ENCODE results near the gene C1QTNF3. TPM values are rescaled to one million over a fixed set of nuclear protein-coding genes. Genes with fewer than 3 reads are reported as not detected.

C1QTNF3 gene
- total and polyA plus RNA-seq, 2 of the 8 experiments (the other 6 are each of a cell fraction or from before 2014, with no cell fraction given) = 1.0 to 1.2 TPM

GRCh38 chr5:33969572-33970452, 73.2 kb downstream of the C1QTNF3 start:
- H3K4ac ChIP-seq (replicated peaks; ENCODE audit: insufficient read length, low read depth, low read length) = no peak overlapping the region
- H3K27me3 ChIP-seq (replicated peaks in 1 of 4; ENCODE audit: control insufficient read depth in 3 of 4, extremely low read depth in 1 of 4, insufficient read depth in 3 of 4, low read length in 3 of 4) = no peaks in the 10 kb centered on the region
- no peaks in the 10 kb centered on the region for H3K79me2 ChIP-seq (ENCODE audit: control insufficient read depth in 1 of 2, insufficient read depth in 2 of 2, low read length in 2 of 2)
- H3K27ac ChIP-seq (ENCODE audit: low read depth, low read length) = no peak overlapping the region
- H2BK5ac ChIP-seq (ENCODE audit: low read depth, low read length) = no peak overlapping the region
- no peak overlapping the region for H3K9ac ChIP-seq (replicated peaks in 1 of 4; ENCODE audit: extremely low read depth in 1 of 4, low read depth in 3 of 4, low read length in 3 of 4)
- H3K9me3 ChIP-seq (ENCODE audit: insufficient read depth in 2 of 2, low read depth in 1 of 2, low read length in 1 of 2) = no peaks in the 10 kb centered on the region
- H3K23ac ChIP-seq (ENCODE audit: insufficient read length) = no peak overlapping the region
- no peak overlapping the region for H3K18ac ChIP-seq (ENCODE audit: extremely low read depth, low read length)
- CTCF ChIA-PET (ENCODE audit: partially characterized antibody) = interaction anchor here (0.6 to 4.7 kb wide), 56 partner anchors 9 to 535 kb away, joined by 3 to 46 read pairs (median 4); partner anchors contain the start of gene RXFP3
- 0 out of 2 replicates have a peak overlapping the region, but pooled peaks have one; percentile 11 for H2BK12ac ChIP-seq (ENCODE audit: low read depth, low read length)
- H4K5ac ChIP-seq (ENCODE audit: insufficient read length, low read depth, low read length) = no peak overlapping the region
- no peaks in the 10 kb centered on the region for H3K79me1 ChIP-seq (ENCODE audit: low read depth, low read length)
- H4K91ac ChIP-seq (replicated peaks; ENCODE audit: insufficient read length, low read length) = no peak overlapping the region
- no peaks in the 10 kb centered on the region for H3K36me3 ChIP-seq (ENCODE audit: control insufficient read depth in 2 of 4, insufficient read depth in 4 of 4, low read length in 3 of 4)
- H3K14ac ChIP-seq (ENCODE audit: insufficient read length) = no peak overlapping the region
- H3K4me2 ChIP-seq (ENCODE audit: insufficient read depth in 1 of 2, low read depth in 2 of 2, low read length in 2 of 2) = no peak overlapping the region
- no peaks in the 10 kb centered on the region for H3K4me1 ChIP-seq (replicated peaks in 1 of 4; ENCODE audit: control insufficient read depth in 3 of 4, insufficient read depth in 4 of 4, low read length in 3 of 4)
- WGBS, 2 experiments (ENCODE audit: extremely low coverage in 1 of 2, insufficient coverage in 1 of 2, insufficient read length in 1 of 2, insufficient replicate concordance in 2 of 2, low coverage in 1 of 2, low lambda C conversion rate in 2 of 2, missing lambda C conversion rate in 1 of 2) = 67% methylated on average over 10 of the region's 10 CpGs; no CpG with 5 or more reads in 1 of the 2 experiments
- FAIRE-seq (peak; percentile 83), DNase-seq (ENCODE audit: low read depth in 1 of 2, low spot score in 2 of 2) (no peak)
- no peak overlapping the region for H2AK5ac ChIP-seq (ENCODE audit: low read depth, low read length)
- H3K4me3 ChIP-seq (ENCODE audit: extremely low read depth in 1 of 4, insufficient read depth in 2 of 4, low read depth in 3 of 4, low read length in 4 of 4) = no peak overlapping the region
- POLR2A ChIA-PET (ENCODE audit: partially characterized antibody) = interaction anchor here (0.6 to 2.1 kb wide), 6 partner anchors 9 to 528 kb away, joined by 3 to 6 read pairs (median 3); no protein-coding TSS in a partner anchor
- H3K56ac ChIP-seq (replicated peaks; ENCODE audit: insufficient read length, low read depth, low read length) = no peak overlapping the region
- H3K23me2 ChIP-seq (ENCODE audit: low read depth, low read length) = no peaks in the 10 kb centered on the region
- no peak overlapping the region; the same call in 1 of the 2 replicates for H2BK20ac ChIP-seq (ENCODE audit: low read length)
- TF ChIP-seq RAD21 (IDR thresholded peaks at IDR 0.05 in 1 of 2, conservative IDR thresholded peaks at IDR 0.05 in 1 of 2; ENCODE audit: low read depth in 2 of 2, low read length in 2 of 2) = peak; percentile 90 to 91
- no peak for TF ChIP-seq TEAD4 (IDR thresholded peaks at IDR 0.05; ENCODE audit: low read depth, low read length)
- TF ChIP-seq, protein P1, sequence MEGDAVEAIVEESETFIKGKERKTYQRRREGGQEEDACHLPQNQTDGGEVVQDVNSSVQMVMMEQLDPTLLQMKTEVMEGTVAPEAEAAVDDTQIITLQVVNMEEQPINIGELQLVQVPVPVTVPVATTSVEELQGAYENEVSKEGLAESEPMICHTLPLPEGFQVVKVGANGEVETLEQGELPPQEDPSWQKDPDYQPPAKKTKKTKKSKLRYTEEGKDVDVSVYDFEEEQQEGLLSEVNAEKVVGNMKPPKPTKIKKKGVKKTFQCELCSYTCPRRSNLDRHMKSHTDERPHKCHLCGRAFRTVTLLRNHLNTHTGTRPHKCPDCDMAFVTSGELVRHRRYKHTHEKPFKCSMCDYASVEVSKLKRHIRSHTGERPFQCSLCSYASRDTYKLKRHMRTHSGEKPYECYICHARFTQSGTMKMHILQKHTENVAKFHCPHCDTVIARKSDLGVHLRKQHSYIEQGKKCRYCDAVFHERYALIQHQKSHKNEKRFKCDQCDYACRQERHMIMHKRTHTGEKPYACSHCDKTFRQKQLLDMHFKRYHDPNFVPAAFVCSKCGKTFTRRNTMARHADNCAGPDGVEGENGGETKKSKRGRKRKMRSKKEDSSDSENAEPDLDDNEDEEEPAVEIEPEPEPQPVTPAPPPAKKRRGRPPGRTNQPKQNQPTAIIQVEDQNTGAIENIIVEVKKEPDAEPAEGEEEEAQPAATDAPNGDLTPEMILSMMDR (IDR thresholded peaks at IDR 0.05; ENCODE audit: control extremely low read depth in 1 of 3, insufficient read depth in 1 of 3, low read depth in 1 of 3, low read length in 3 of 3) = peak in 2 of 3 experiments; percentile 74 to 84; a peak in 3 of 4 replicates
- TF ChIP-seq POLR2A (IDR thresholded peaks at IDR 0.05; ENCODE audit: control extremely low read depth in 1 of 2, low read depth in 2 of 2, low read length in 2 of 2) = no peak
- TF ChIP-seq SIN3A (conservative IDR thresholded peaks at IDR 0.05 in 1 of 2, IDR thresholded peaks at IDR 0.05 in 1 of 2; ENCODE audit: low read depth in 1 of 2, low read length in 2 of 2) = 0 out of 4 replicates have a peak, but pooled peaks of 1 of the 2 experiments have one; percentile 30
- no peak overlapping the region for H4K8ac ChIP-seq (ENCODE audit: extremely low read depth, insufficient read depth, low read length)
- H2AFZ ChIP-seq (ENCODE audit: low read length) = peak overlapping the region; percentile 83
- H2BK120ac ChIP-seq (replicated peaks; ENCODE audit: low read depth, low read length) = no peak overlapping the region
- 0 out of 2 replicates have a peak overlapping the region, but pooled peaks have one; percentile 34 for H2BK15ac ChIP-seq (ENCODE audit: low read length)
- no peaks in the 10 kb centered on the region for H4K20me1 ChIP-seq (replicated peaks in 1 of 2; ENCODE audit: control insufficient read depth in 1 of 2, insufficient read depth in 2 of 2, low read length in 2 of 2)
